NB4 (cell line): ENCODE data around the gene VMO1.

Experiments
- DNase-seq: peaks from one replicate; pipeline ENCODE4 v3.0.0; 2010; ENCODE audit warnings: low read depth
- H3K4me3 ChIP-seq: one replicate; pipeline ENCODE4 v1.5.1; 2011; ENCODE audit warnings: mild to moderate bottlenecking, low read depth, low read length, moderate library complexity
- MYC ChIP-seq: IDR thresholded peaks from 2 replicates; pipeline ENCODE4 v1.6.1; 2011; ENCODE audit warnings: low read depth, low read length
- POLR2A ChIP-seq: IDR thresholded peaks from 2 replicates; pipeline ENCODE4 v1.6.1; 2011; ENCODE audit warnings: mild to moderate bottlenecking; ENCODE audit not compliant: insufficient read length; ENCODE audit errors: extremely low read depth
- TF ChIP-seq, protein P1 (sequence below): IDR thresholded peaks from 2 replicates; pipeline ENCODE4 v1.6.1; 2011; ENCODE audit warnings: low read depth, low read length
- TF ChIP-seq, protein P2 (sequence below): IDR thresholded peaks from one replicate; pipeline ENCODE4 v1.5.1; 2012; ENCODE audit warnings: low read depth, low read length

The VMO1 gene

DNA sequence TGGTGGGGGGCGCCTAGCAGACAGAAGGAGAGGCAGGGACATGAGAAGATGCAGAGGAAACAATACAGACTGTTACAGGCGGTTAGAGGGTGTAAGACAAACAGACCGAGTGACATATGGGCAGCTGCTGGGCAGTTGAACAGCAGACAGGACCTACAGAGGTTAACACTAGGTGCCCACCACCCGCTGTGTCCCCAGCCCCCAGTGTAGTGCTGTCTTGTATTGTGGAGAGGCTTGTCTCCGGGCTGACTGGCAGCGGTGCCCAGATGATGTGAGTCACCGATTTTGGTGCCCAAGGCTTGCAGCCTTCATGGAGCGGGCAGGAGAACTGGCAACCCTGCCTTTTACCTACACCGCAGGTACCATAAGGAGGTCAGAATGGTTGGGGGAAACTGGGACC is 44.0 kb downstream of the VMO1 start:
- H3K4me3 ChIP-seq = no peak overlapping the region
- no peak for TF ChIP-seq POLR2A
- TF ChIP-seq MYC = no peak
- TF ChIP-seq, protein P1, sequence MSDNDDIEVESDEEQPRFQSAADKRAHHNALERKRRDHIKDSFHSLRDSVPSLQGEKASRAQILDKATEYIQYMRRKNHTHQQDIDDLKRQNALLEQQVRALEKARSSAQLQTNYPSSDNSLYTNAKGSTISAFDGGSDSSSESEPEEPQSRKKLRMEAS = no peak
- TF ChIP-seq, protein P2, sequence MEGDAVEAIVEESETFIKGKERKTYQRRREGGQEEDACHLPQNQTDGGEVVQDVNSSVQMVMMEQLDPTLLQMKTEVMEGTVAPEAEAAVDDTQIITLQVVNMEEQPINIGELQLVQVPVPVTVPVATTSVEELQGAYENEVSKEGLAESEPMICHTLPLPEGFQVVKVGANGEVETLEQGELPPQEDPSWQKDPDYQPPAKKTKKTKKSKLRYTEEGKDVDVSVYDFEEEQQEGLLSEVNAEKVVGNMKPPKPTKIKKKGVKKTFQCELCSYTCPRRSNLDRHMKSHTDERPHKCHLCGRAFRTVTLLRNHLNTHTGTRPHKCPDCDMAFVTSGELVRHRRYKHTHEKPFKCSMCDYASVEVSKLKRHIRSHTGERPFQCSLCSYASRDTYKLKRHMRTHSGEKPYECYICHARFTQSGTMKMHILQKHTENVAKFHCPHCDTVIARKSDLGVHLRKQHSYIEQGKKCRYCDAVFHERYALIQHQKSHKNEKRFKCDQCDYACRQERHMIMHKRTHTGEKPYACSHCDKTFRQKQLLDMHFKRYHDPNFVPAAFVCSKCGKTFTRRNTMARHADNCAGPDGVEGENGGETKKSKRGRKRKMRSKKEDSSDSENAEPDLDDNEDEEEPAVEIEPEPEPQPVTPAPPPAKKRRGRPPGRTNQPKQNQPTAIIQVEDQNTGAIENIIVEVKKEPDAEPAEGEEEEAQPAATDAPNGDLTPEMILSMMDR = no peak
- no peak for DNase-seq

DNA sequence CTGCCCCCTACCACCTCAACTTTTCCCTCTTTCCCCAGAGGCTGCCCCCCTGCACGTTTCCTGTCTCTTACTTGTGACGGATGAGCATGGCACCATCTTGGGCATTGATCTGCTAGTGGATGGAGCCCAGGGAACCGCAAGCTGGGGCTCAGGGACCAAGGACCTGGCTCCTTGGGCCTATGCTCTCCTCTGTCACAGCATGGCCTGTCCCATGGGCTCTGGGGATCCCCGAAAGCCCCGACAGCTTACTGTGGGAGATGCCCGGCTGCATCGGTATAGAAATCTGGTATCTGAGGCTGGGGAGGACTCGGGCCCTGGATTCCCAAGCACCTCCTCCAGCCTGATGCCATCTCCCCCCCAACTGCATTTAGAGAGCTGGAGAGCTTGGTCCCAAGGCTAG is 44.6 kb downstream of the VMO1 start:
- TF ChIP-seq MYC = no peak
- TF ChIP-seq, protein P2 = no peak
- no peak for TF ChIP-seq POLR2A
- TF ChIP-seq, protein P1 = no peak
- no peak for DNase-seq
- H3K4me3 ChIP-seq = no peak overlapping the region

DNA sequence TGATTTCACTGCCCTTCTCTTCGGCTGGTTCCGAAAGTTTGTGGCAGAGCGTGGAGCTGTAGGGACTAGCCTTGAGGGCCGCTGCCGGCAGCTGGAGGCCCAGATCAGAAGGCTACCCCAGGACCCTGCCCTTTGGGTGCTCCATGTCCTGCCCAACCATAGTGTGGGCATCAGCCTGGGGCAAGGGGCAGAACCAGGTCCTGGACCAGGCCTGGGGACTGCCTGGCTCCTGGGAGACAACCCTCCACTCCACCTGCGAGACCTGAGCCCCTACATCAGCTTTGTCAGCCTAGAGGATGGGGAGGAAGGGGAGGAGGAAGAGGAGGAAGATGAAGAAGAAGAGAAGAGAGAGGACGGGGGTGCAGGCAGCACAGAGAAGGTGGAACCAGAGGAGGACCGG is 45.6 kb downstream of the VMO1 start:
- DNase-seq = no peak
- no peak overlapping the region for H3K4me3 ChIP-seq
- TF ChIP-seq, protein P2 = no peak
- TF ChIP-seq, protein P1 = no peak
- TF ChIP-seq MYC = no peak
- TF ChIP-seq POLR2A = no peak

DNA sequence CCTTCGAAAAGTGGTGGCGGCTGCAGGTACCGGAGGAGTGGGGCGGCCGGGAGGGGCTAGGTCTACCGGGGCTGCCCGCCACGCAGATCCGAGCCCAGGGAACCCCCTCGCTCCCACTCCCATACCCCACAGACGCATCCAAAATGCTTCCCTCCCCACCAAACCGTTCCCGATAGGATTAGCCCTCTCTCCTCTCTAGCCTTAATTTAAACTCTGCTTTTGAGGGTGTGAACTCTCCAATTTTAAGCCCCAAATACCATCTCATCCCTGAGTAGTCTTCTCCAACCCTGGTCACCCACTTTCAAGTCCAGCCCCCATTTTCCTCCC is 46.2 kb downstream of the VMO1 start:
- H3K4me3 ChIP-seq = no peak overlapping the region
- no peak for DNase-seq
- TF ChIP-seq, protein P2 = no peak
- TF ChIP-seq MYC = no peak
- TF ChIP-seq, protein P1 = no peak

DNA sequence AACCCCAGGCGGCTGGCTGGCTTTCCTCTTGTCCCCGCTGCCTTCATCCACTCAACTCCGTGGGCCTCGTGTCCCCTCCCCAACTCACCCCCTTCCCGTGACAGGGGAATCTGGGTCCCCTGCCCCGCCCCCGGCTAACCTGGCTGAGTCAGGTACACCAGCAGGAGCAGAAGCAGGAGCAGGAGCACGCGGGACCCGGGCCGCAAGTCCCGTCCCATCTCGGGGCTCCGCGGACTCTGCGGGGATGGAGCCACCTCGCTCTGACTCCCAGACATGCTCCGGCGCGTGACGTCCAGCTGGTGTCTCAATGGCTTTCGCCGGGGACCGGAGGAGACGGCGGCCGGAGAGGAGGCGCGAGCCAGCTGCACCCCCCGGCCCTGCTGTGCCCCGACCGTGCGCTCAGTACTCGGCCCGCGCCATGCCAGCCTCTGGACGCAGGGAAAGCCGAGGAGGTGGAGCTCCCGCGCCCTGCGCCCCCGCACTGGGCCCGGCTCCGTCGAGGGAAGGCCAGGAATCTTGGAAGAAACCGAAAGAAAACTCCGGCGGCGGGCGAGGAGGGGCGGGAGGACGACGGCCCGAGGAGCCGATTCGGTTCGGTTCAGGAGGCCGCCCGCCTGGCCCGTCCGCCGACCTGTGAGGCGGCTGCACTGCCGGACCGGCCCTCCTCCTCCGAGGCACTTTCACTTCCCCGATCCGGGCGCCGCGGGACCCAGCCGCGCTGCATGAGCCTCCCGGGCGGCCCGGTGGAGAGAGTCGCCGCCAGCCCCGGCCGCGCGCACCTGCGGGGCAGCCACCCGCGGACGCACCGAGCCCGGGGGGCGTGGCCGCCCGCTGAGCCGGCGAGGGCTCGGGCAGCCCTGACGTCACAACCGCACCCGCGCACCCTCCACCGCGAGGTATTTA is 46.8 kb downstream of the VMO1 start, which contains the start of the genes CXCL16 and ZMYND15:
Gene CXCL16, minus strand, starts transcription at position 807 of the 903 bp plus-strand sequence. Its CDS starts 589 bp downstream, at position 218.
Gene ZMYND15, plus strand, starts transcription at position 712 of the 903 bp plus-strand sequence. CDS start 716 bp downstream, outside the sequence.
- TF ChIP-seq, protein P2 = no peak
- TF ChIP-seq POLR2A = no peak
- TF ChIP-seq, protein P1 = no peak
- TF ChIP-seq MYC = no peak
- H3K4me3 ChIP-seq = peak within 1 kb of the TSS; percentile 40
- DNase-seq = peak; percentile 35
